Astrocyte of the cerebellum (primary cell): ENCODE measurements around the gene CRYL1.

ENCODE experiments used
- DNase-seq: peaks from one replicate; pipeline ENCODE4 v3.0.0-alpha.2; 2011; ENCODE audit warnings: low read depth
- H3K4me3 ChIP-seq: 2 replicates; pipeline ENCODE4 v1.5.1; 2011; ENCODE audit warnings: mild to moderate bottlenecking, low read depth, low read length, moderate library complexity
- in situ Hi-C: cut with HindIII; loops from 2 replicates; pipeline ENCODE4 v1.10.0; 2017; ENCODE audit warnings: low sequenced_read_pairs
- TF ChIP-seq, protein P1 (sequence below): IDR thresholded peaks from 2 replicates; pipeline ENCODE4 v1.5.1; 2012; ENCODE audit warnings: low read length, low read depth, moderate library complexity, mild to moderate bottlenecking; ENCODE audit errors: missing control alignments

CRYL1 gene

DNA sequence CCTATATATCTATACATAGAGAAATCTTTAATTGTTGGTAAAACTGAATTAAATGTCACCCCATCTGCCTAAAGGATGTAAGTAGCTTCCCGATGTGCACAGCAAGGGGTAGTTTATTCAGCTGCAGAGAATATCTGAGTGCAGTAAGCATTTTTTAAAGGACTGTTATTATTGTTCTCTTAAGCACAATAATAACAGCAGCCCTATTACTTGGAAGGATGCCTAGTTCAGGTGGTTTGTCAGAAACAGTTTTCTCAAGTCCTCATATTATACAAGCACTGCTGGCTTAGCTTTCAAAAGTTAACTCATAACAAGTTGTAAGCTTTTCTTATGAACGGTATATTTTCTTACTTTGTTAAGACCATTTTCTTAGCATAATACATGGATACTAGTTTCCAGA, 142.6 kb downstream of the CRYL1 start:
- DNase-seq, result no peak
- in situ Hi-C loops, result loop anchor here (5.0 kb wide), 1 partner anchor 39 kb away; no protein-coding TSS in a partner anchor
- TF ChIP-seq, protein P1, sequence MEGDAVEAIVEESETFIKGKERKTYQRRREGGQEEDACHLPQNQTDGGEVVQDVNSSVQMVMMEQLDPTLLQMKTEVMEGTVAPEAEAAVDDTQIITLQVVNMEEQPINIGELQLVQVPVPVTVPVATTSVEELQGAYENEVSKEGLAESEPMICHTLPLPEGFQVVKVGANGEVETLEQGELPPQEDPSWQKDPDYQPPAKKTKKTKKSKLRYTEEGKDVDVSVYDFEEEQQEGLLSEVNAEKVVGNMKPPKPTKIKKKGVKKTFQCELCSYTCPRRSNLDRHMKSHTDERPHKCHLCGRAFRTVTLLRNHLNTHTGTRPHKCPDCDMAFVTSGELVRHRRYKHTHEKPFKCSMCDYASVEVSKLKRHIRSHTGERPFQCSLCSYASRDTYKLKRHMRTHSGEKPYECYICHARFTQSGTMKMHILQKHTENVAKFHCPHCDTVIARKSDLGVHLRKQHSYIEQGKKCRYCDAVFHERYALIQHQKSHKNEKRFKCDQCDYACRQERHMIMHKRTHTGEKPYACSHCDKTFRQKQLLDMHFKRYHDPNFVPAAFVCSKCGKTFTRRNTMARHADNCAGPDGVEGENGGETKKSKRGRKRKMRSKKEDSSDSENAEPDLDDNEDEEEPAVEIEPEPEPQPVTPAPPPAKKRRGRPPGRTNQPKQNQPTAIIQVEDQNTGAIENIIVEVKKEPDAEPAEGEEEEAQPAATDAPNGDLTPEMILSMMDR, result no peak
- no peak overlapping the region for H3K4me3 ChIP-seq

DNA sequence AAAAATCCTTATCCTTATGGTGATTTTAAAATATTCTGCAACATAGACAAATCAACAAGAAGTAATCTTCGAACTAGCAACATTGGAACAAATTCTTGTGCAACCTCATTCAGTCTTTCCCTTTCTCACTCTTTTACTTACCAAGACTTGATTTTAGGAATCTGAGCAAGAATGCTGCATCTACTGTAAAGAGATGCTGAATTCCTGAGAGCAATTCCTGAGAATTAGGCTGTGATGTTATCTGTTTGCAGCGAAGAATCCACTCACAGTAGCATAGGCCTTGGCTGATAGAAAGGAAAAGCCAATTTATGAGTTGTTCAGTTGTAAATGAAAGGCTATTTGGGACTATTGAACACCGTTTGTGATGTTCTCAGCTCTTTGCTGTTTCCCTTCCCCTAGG, 144.3 kb downstream of the CRYL1 start:
- no peak overlapping the region for H3K4me3 ChIP-seq
- TF ChIP-seq, protein P1, result no peak
- in situ Hi-C loops, result loop anchor here (5.0 kb wide), 1 partner anchor 41 kb away; no protein-coding TSS in a partner anchor
- no peak for DNase-seq

DNA sequence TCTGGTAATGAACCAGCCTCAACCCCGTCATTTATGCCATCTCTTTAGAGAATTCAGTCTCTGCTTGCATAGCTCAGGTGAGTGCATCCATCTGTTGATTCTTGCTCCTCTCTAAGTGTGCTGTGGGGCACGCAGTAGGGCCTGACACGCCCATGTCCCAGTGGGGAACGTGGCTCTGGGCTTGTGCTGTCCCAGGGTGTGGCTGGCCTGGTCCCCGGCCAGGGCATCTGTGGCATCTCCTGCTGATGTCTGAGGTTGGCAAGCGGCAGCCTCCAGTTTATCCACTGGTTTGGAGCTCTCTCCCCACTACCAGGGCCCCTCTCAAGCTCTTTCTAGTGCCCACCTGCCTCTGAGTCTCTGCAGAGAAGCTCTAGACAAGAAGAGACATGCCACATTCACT, 146.9 kb downstream of the CRYL1 start:
- in situ Hi-C loops, result no loop called here
- TF ChIP-seq, protein P1, result no peak
- DNase-seq, result no peak
- no peak overlapping the region for H3K4me3 ChIP-seq

DNA sequence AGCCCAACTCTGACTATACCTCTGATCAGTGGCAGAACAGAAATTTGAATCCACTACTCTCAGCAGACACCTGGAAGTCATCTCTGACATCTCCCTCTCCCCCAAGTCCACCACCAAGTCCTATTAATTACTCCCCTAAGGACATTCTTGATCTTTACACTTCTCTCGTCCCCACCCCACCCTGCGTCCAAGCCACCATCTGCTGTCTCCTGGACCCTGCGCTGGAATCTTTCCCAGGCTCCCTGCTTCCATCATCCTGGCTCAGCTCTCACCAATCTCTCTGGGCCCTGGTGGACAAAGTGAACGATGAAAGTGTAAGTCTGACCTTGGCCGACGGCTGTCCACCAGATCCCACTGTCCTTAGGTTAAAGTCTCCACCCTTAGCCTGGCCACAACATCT, 147.9 kb downstream of the CRYL1 start:
- H3K4me3 ChIP-seq, result no peak overlapping the region
- in situ Hi-C loops, result no loop called here
- DNase-seq, result no peak
- TF ChIP-seq, protein P1, result no peak

DNA sequence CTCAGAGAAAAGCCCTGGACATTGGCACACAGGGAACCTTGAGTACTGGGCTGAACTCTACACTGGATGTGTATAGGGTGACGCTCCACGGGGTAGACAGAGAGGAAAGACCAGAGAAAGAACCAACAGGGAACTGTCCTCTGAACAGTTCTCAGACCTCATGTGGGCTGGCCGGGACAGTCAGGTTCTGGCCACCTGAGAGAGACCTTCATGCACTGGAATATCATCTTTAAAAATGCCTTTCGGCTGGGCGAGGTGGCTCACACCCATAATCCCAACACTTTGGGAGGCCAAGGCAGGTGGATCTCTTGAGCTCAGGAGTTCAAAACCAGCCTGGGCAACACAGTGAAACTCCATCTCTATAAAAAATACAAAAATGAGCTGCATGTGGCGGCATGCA, 149.8 kb downstream of the CRYL1 start:
- in situ Hi-C loops, result no loop called here
- TF ChIP-seq, protein P1, result no peak
- no peak overlapping the region for H3K4me3 ChIP-seq
- no peak for DNase-seq

DNA sequence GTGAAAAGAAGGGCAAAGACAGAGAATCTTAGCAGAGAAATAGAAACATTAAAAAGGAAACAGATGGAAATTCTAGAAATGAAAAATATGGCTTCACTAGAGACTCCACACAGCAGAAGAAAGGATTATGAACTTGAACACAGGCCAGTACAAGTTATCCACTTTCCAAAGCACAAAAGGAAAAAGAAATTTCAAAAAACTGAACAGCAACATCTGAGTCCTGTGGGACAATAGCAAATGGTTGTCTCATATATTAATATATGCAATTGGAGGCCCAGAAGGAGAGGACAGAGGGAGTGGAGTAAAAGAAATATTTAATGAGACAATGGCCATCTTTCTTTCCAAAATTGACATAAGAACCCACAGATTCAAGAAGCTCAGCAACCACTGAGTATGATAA, 151.8 kb downstream of the CRYL1 start:
- TF ChIP-seq, protein P1, result no peak
- H3K4me3 ChIP-seq, result no peak overlapping the region
- DNase-seq, result no peak
- in situ Hi-C loops, result no loop called here

DNA sequence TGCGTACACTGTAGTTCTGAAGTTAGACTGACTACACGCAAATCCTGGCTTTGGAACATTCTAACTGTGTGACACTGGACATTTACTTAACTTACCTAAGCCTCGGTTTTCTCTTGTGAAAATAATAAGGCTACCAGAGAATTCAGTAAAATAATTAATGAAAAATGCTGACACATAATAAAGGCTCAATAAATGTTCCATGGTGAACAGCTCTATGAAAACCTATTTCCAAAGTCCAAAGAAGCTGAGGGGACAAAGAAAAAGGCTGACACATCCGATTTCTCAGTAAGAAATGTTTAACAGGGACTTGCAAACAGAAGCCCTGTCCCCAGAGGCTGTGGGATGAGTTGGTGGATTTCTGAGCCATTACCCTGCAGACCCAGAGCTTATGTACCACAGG, 153.8 kb downstream of the CRYL1 start:
- TF ChIP-seq, protein P1, result no peak
- in situ Hi-C loops, result no loop called here
- H3K4me3 ChIP-seq, result no peak overlapping the region
- DNase-seq, result no peak
